ENCODE data around the gene PITPNM3.

DNA sequence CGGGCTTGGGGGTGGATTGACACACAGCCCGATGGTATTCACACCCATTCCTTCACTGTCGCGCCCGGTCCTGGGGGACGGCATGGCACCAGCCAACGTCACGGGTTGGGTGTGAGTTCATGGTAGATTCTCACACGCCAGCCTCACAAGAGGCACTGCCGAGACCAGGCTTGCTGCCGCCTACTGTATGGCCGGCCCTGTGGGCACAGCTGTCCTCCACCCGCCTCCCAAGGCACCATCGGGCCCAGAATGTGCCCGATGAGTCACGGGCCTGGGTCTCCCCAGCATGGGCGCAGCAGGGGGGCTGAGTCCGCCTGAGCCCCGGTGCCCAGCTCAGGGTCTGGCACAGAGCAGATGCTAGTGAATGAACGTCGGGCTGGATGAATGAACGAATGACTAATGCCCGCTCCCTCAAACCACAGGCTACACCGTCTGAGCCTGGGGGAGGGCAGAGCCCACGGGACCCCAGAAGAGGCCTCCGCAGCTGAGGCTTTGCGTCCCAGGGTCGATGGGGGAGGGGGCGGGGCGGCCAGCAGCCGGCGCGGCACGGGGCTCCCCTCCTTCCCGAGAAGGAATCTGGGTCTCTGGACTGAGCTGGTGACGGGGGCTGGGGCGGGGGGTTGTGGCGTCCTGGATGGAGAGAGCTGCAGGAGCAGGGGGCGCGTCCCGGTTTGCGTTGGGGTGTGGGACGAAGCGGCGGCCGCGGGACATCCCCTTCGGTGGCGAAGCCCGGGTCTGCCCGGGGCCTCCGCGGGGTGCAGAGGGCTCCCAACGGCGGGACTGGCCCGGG lies 829 bp downstream of the PITPNM3 start:
- TF ChIP-seq, protein P1, sequence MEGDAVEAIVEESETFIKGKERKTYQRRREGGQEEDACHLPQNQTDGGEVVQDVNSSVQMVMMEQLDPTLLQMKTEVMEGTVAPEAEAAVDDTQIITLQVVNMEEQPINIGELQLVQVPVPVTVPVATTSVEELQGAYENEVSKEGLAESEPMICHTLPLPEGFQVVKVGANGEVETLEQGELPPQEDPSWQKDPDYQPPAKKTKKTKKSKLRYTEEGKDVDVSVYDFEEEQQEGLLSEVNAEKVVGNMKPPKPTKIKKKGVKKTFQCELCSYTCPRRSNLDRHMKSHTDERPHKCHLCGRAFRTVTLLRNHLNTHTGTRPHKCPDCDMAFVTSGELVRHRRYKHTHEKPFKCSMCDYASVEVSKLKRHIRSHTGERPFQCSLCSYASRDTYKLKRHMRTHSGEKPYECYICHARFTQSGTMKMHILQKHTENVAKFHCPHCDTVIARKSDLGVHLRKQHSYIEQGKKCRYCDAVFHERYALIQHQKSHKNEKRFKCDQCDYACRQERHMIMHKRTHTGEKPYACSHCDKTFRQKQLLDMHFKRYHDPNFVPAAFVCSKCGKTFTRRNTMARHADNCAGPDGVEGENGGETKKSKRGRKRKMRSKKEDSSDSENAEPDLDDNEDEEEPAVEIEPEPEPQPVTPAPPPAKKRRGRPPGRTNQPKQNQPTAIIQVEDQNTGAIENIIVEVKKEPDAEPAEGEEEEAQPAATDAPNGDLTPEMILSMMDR (conservative IDR thresholded peaks at IDR 0.05 in 1 of 2, IDR thresholded peaks at IDR 0.05 in 1 of 2; ENCODE audit: low read depth in 1 of 2, low read length in 2 of 2) = no peak
- peak; percentile 89 for TF ChIP-seq EZH2 (IDR thresholded peaks at IDR 0.05; ENCODE audit: low read length, missing control alignments)

Measured in fibroblast of lung (primary cell).